Uterine smooth muscle cell (primary cell): ENCODE results near the gene RBKS. TPM values are rescaled to one million over a fixed set of nuclear protein-coding genes. Genes with fewer than 3 reads are reported as not detected.

ENCODE experiments used
- total RNA-seq: library from RNA; depleted of rRNA; stranded (reverse); fragments of >200 nt; gene quantifications from 2 replicates; pipeline ENCODE4 v1.2.3, GENCODE V29; 2014

The RBKS gene
- total RNA-seq, result 0.75 and 1.4 TPM in 2 replicates

DNA sequence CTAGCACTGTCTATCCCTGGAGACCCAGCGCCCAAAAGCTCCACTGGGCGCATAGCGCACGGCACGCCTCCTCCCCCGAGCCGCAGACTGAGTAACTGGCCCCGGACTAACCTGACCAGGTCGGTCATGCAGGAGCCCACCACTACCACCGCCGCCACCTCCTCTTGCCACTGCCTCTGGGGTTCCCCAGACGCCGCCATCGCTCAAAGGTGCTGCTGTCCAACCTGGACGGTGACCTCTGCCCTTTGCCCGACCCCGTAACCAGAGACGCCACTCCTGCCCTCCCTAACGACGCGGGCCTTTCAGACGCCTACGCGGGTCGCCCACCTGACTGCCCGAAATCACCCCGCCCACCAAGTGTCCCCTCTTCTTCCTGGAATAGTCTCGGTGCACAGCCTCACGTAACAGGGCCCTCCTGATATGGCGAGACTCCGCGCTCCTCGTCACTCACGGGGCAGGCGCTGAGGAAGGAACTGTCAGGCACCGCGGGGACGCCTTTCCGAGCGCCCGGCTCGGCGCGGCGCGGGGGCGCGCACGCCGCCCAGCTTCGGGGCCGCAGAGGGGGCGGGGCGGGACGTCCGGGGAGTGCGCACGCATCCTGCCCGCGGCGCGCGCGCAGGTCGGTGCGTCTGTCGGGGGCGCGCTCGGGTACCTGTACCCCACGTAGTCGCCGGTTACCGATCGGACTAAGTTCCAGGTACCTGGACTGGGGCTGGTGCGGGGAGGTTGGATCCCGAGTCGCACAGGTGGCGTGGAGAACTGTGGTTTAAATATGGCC lies at the start of gene RBKS, which contains the start of gene BABAM2:
RBKS (minus strand) TSS at position 242 of the 778 bp plus-strand sequence; CDS start at position 200, 42 bp downstream.
BABAM2 (plus strand) TSS at position 584 of the 778 bp plus-strand sequence. CDS start 3,828 bp downstream, outside the sequence.

DNA sequence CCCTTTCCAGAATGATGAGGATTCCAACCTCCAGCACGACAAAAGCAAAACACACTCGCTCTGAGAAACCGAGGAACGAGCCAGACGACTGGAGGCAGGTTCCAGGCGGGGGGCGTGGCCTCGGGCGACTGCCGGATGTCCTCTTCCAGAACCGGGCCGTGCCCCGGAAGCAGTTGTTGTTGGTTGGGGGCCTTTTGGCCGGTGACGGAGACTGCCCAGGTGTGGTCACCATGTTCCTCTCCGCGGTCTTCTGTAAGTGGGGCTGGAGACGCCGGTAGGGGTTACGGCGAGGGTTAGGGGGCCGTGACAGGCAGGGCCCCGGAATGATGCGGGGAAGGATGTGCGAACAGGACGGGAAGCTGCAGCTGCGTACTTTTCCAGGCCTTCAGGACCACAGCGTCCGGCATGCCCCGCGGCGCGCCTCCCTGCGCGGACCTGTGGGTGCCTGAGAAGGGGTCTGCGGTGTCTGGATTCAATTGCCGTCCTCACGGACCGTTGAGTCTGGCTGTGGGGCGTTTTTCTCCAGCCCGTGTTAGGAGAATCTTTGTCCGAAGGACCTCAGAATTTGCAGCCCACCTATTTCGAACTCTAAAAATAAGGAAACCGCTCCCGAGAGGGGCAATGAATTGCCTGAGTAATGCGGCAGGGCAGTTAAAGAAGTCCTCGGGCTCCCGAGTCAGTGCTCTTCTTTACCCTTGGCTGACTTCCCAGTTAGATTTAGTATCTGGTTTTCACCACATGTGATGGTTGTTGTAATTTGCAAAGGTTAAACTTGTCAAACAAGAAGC lies 118.4 kb downstream of the RBKS start, which contains the start of gene MRPL33:
MRPL33 (plus strand) TSS at position 172 of the 788 bp plus-strand sequence; CDS start at position 231, 59 bp downstream.

Other genes starting within 250 kb of the RBKS start
- 18.5 and 22.0 TPM in 2 replicates for gene SUPT7L, start 226.8 kb downstream of the RBKS start, total RNA-seq
- gene SLC4A1AP, start 226.5 kb downstream of the RBKS start, total RNA-seq, result 31.4 and 36.9 TPM in 2 replicates
- gene MRPL33, start 118.7 kb downstream of the RBKS start, total RNA-seq, result 50.7 and 63.1 TPM in 2 replicates
- 13.6 and 20.6 TPM in 2 replicates for gene BABAM2, start 342 bp upstream of the RBKS start, total RNA-seq